Measurements from ENCODE around the gene SLC15A5.

The SLC15A5 gene

GRCh38 chr12:16260206-16260605 is 17.3 kb downstream of the SLC15A5 start:
- DNase-seq (ENCODE audit: low spot score) = no peak

- DNase-seq (ENCODE audit: low spot score) = no peak
Measured at GRCh38 chr12:16258963-16259362, 18.5 kb downstream of the SLC15A5 start.

GRCh38 chr12:16246264-16246663 is 31.2 kb downstream of the SLC15A5 start:
- no peak for DNase-seq (ENCODE audit: low spot score)

GRCh38 chr12:16245209-16245608 is 32.3 kb downstream of the SLC15A5 start:
- no peak for DNase-seq (ENCODE audit: low spot score)

- no peak for DNase-seq (ENCODE audit: low spot score)
Measured at GRCh38 chr12:16243487-16244412, 33.7 kb downstream of the SLC15A5 start.

GRCh38 chr12:16241346-16241745 is 36.1 kb downstream of the SLC15A5 start:
- DNase-seq (ENCODE audit: low spot score) = no peak

- no peak for DNase-seq (ENCODE audit: low spot score)
Measured at GRCh38 chr12:16238661-16239060, 38.8 kb downstream of the SLC15A5 start.

GRCh38 chr12:16229676-16230075 is 47.8 kb downstream of the SLC15A5 start:
- no peak for DNase-seq (ENCODE audit: low spot score)

GRCh38 chr12:16228067-16228466 is 49.4 kb downstream of the SLC15A5 start:
- no peak for DNase-seq (ENCODE audit: low spot score)

GRCh38 chr12:16225692-16226091 is 51.8 kb downstream of the SLC15A5 start:
- DNase-seq (ENCODE audit: low spot score) = no peak

- no peak for DNase-seq (ENCODE audit: low spot score)
Measured at GRCh38 chr12:16224196-16224595, 53.3 kb downstream of the SLC15A5 start.

- no peak for DNase-seq (ENCODE audit: low spot score)
Measured at GRCh38 chr12:16221776-16222175, 55.7 kb downstream of the SLC15A5 start.

GRCh38 chr12:16220120-16220519 is 57.4 kb downstream of the SLC15A5 start:
- no peak for DNase-seq (ENCODE audit: low spot score)

GRCh38 chr12:16218934-16219751 is 58.3 kb downstream of the SLC15A5 start:
- DNase-seq (ENCODE audit: low spot score) = no peak

GRCh38 chr12:16218234-16218633 is 59.3 kb downstream of the SLC15A5 start:
- DNase-seq (ENCODE audit: low spot score) = no peak

GRCh38 chr12:16211731-16212130 is 65.8 kb downstream of the SLC15A5 start:
- no peak for DNase-seq (ENCODE audit: low spot score)

- no peak for DNase-seq (ENCODE audit: low spot score)
Measured at GRCh38 chr12:16198884-16199283, 78.6 kb downstream of the SLC15A5 start.

GRCh38 chr12:16197600-16197999 is 79.9 kb downstream of the SLC15A5 start:
- DNase-seq (ENCODE audit: low spot score) = no peak

- no peak for DNase-seq (ENCODE audit: low spot score)
Measured at GRCh38 chr12:16189849-16190248, 87.6 kb downstream of the SLC15A5 start.

- no peak for DNase-seq (ENCODE audit: low spot score)
Measured at GRCh38 chr12:16187660-16188059, 89.8 kb downstream of the SLC15A5 start.

GRCh38 chr12:16184681-16185080 is 92.8 kb downstream of the SLC15A5 start:
- DNase-seq (ENCODE audit: low spot score) = no peak

GRCh38 chr12:16183541-16183940 is 93.9 kb downstream of the SLC15A5 start:
- no peak for DNase-seq (ENCODE audit: low spot score)

- DNase-seq (ENCODE audit: low spot score) = no peak
Measured at GRCh38 chr12:16175840-16176239, 101.6 kb downstream of the SLC15A5 start.

Measured in D341Med (cell line).